HG03196 (cell line): ENCODE results near the gene GRM7.

Experiments used
- ATAC-seq: cut with Tn5 transposase; IDR thresholded peaks from one replicate; pipeline ENCODE4 v1.9.1; 2021; ENCODE audit not compliant: unreplicated experiment

The GRM7 gene

GRCh38 chr3:7565574-7565973 lies 704.7 kb downstream of the GRM7 start:
- no peak for ATAC-seq

GRCh38 chr3:7567160-7567559 lies 706.2 kb downstream of the GRM7 start:
- ATAC-seq = no peak

DNA sequence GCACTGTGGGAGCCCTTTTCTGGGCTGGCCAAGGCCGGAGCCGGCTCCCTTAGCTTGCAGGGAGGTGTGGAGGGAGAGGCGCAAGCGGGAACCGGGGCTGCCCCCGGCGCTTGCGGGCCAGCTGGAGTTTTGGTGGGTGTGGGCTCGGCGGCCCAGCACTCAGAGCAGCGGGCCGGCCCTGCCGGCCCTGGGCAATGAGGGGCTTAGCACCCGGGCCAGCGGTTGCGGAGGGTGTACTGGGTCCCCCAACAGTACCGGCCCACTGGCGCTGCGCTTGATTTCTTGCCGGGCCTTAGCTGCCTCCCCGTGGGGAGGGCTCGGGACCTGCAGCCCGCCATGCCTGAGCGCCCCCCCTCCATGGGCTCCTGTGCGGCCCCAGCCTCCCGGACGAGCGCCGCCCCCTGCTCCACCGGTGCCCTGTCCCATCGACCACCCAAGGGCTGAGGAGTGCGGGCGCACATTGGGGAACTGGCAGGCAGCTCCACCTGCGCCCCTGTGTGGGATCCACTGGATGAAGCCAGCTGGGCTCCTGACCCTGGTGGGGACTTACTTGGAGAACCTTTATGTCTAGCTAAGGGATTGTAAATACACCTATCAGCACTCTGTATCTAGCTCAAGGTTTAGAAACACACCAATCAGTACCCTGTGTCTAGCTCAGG lies 707.7 kb downstream of the GRM7 start:
- ATAC-seq = no peak

- ATAC-seq = no peak
Measured at GRCh38 chr3:7573330-7573729, 712.4 kb downstream of the GRM7 start.

DNA sequence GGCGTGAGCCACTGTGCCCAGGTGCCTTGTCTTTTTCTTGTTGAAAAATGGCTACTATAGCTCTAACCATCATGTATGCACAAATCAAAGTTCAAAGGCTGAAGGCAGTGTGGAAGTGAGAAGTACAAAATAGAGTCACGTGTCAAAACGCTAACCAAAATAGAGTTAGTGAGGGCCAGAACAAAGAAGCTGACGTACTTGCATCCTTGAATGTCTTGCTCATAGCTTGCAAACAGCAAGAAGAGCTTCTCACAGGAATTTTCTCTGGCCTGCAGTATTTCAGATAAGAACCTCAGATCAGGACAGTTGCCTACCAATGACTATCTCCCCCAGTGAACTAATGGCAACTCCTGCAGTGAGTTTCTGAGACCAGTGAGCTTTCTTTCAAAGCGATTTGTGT lies 713.5 kb downstream of the GRM7 start:
- ATAC-seq = no peak

GRCh38 chr3:7576071-7576470 lies 715.2 kb downstream of the GRM7 start:
- ATAC-seq = no peak

DNA sequence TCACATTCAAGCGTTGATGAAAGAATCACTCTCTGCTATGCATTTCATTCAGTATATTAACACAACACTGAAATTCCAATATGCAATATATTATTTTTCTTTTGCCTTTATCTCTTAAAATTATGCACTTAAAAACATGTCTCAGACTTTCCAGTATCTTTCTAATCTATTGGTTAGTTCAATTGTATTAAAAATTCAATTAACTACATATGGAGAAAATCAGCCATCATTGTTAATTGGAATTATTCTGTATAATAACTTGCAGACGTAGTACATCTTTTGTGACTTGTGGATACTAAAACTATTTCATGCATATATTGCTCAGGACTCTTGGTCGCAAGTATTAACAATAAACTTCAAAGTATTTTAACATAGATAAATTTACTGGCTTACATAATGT lies 715.6 kb downstream of the GRM7 start:
- ATAC-seq = no peak

- no peak for ATAC-seq
Measured at GRCh38 chr3:7577513-7577912, 716.6 kb downstream of the GRM7 start.

DNA sequence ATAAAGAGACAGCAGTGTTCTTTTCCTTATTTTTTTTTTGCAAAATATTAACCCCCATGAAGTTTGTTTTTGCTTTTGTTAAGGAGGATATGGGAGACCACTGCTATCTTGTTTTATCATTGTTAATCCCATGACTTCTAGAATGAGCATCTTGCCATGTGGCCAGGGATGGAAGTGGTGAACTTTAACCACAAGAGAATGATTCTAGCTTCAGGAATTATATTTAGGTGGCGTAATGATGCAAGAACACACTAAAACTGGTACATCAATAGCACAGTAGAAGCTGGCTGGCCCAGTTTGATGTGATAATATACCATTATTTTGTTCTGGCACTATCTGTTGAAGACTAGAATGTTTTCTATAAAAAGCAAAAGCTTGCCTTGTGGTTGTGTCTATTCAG lies 720.9 kb downstream of the GRM7 start:
- no peak for ATAC-seq

GRCh38 chr3:7585052-7585451 lies 724.1 kb downstream of the GRM7 start:
- no peak for ATAC-seq

GRCh38 chr3:7588236-7588635 lies 727.3 kb downstream of the GRM7 start:
- ATAC-seq = no peak

DNA sequence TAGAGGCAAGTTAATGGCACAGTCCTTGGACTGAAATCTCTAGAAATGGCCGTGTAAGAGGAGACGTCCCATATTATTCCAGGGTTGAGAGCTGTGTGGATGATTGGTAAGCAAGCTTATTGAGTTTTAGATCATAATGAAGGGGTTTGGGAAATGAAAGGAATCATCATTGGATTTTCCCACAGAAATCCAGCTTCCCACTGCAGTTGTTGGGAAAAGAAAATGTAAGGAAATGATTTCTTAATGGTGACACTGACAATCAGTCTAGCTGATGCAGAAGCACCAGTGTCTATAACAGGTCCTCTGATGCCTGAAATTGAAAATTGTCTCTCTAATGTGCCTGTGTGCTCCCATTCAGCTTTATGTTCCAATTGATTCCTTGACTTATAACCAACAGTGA lies 728.6 kb downstream of the GRM7 start:
- ATAC-seq = no peak

- ATAC-seq = no peak
Measured at GRCh38 chr3:7602297-7602696, 741.4 kb downstream of the GRM7 start.

DNA sequence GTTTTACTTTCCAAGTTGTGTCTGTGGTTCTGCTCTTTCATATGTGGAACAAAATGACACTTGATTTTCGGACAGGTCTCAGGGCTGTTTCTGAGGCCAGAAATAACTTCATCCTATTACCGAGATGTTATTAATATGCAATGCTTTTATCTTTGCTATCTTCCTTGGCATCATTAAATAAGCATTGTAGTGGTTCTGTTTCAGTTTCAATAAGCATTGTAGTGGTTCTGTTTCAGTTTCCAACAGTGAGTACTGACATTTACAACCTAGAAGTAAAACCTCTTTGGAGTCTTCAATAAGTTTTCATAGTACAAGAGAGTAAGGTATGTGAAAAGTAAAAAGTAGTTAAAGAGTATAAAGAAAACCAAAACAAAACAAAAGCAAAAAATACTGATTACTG lies 746.2 kb downstream of the GRM7 start:
- ATAC-seq = no peak

DNA sequence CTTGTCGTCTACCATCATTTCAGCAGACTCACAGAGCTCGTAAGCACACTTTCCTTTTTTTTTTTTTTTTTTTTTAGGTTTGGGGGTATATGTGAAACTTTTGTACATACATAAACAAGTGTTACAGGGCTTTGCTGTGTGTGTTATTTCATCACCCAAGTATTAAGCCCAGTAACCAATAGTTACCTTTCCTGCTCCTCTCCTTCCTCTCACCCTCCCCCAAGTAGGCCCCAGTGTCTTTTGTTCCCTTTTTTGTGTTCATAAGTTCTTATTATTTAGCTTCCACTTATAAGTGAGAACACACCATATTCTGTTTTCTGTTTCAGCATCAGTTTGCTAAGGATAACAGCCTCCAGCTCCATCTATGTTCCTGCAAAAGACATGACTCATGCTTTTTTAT lies 746.8 kb downstream of the GRM7 start:
- ATAC-seq = no peak

GRCh38 chr3:7610634-7611033 lies 749.7 kb downstream of the GRM7 start:
- no peak for ATAC-seq

- no peak for ATAC-seq
Measured at GRCh38 chr3:7615043-7615442, 754.1 kb downstream of the GRM7 start.

DNA sequence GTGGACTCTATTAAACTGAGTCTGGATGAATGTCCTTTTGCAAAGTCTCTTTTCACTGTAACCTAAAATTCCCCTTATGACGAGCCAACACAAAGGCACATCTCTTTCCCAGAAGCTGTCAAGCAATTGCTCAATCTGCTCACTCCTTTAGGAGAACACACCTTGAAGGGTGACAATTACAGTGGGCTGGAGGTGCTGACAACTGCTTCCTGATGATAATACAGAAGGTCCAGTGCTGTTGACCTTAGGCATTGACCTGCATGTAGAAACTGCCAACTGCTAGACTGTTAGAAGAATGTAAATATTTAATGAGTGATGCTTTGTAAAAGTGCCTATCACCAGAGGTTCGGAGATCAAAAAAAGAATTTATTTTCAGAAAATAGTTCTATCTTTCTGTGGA lies 757.7 kb downstream of the GRM7 start:
- ATAC-seq = no peak

GRCh38 chr3:7620401-7620800 lies 759.5 kb downstream of the GRM7 start:
- no peak for ATAC-seq

- no peak for ATAC-seq
Measured at GRCh38 chr3:7621046-7621630, 760.2 kb downstream of the GRM7 start.

DNA sequence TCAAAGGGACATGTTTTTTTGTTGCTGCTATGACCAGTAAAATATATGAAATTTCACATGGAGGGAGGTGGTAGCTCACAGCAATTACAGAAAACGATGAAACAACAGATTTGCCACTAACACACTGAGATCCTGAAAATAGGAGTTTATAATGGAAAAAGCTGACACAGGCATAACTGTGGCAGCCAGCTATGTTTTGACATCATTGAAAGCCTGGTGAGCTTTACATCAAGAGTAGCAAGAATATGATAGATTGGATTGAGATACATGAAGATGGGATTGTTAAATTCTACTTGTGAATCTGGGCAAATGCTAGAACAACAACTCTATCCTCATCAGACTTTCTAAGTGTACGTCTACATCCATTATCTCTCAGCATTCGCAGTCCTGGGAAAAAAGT lies 760.7 kb downstream of the GRM7 start:
- no peak for ATAC-seq

GRCh38 chr3:7625021-7625420 lies 764.1 kb downstream of the GRM7 start:
- no peak for ATAC-seq

- ATAC-seq = no peak
Measured at GRCh38 chr3:7630351-7630911, 769.5 kb downstream of the GRM7 start.
